HTERT RPE-1 (cell line): ENCODE measurements around the gene TNNT3.

Experiments
- in situ Hi-C: fragments of 300-500 bp; cut with MboI; formaldehyde crosslinking; loops from 4 replicates; pipeline ENCODE4 v1.14.3; 2020; ENCODE audit warnings: low sequenced_read_pairs

The TNNT3 gene

GRCh38 chr11:1949302-1949701 lies 29.8 kb downstream of the TNNT3 start:
- in situ Hi-C loops: no loop called here

GRCh38 chr11:1949922-1950321 lies 30.4 kb downstream of the TNNT3 start:
- in situ Hi-C loops: no loop called here

- in situ Hi-C loops: no loop called here
These were observed 33.4 kb downstream of the TNNT3 start for GRCh38 chr11:1952806-1953482.

- in situ Hi-C loops: no loop called here
These were observed 34.2 kb downstream of the TNNT3 start for GRCh38 chr11:1953489-1954266.

GRCh38 chr11:1958367-1958766 lies 38.9 kb downstream of the TNNT3 start:
- in situ Hi-C loops: no loop called here

- in situ Hi-C loops: no loop called here
These were observed 40.3 kb downstream of the TNNT3 start for GRCh38 chr11:1959786-1960185.

GRCh38 chr11:1963864-1964263 lies 44.4 kb downstream of the TNNT3 start:
- in situ Hi-C loops: no loop called here

- in situ Hi-C loops: no loop called here
These were observed 44.8 kb downstream of the TNNT3 start for GRCh38 chr11:1964348-1964747.

GRCh38 chr11:1964955-1965354 lies 45.5 kb downstream of the TNNT3 start:
- in situ Hi-C loops: no loop called here

- in situ Hi-C loops: no loop called here
These were observed 47.0 kb downstream of the TNNT3 start for GRCh38 chr11:1966531-1966930.

- in situ Hi-C loops: no loop called here
These were observed 48.2 kb downstream of the TNNT3 start for GRCh38 chr11:1967641-1968225.

GRCh38 chr11:1968454-1969002 lies 49.0 kb downstream of the TNNT3 start:
- in situ Hi-C loops: no loop called here

GRCh38 chr11:1969035-1969434 lies 49.5 kb downstream of the TNNT3 start:
- in situ Hi-C loops: no loop called here

- in situ Hi-C loops: no loop called here
These were observed 50.3 kb downstream of the TNNT3 start for GRCh38 chr11:1969776-1970175.

GRCh38 chr11:1970956-1971355 lies 51.5 kb downstream of the TNNT3 start:
- in situ Hi-C loops: no loop called here

- in situ Hi-C loops: no loop called here
These were observed 55.7 kb downstream of the TNNT3 start for GRCh38 chr11:1975185-1975584.

GRCh38 chr11:1978720-1979473 lies 59.4 kb downstream of the TNNT3 start:
- in situ Hi-C loops: no loop called here

GRCh38 chr11:1979607-1980006 lies 60.1 kb downstream of the TNNT3 start:
- in situ Hi-C loops: no loop called here

- in situ Hi-C loops: no loop called here
These were observed 63.5 kb downstream of the TNNT3 start for GRCh38 chr11:1982873-1983600.

GRCh38 chr11:1983601-1983961 lies 64.1 kb downstream of the TNNT3 start:
- in situ Hi-C loops: no loop called here

- in situ Hi-C loops: no loop called here
These were observed 67.5 kb downstream of the TNNT3 start for GRCh38 chr11:1987024-1987423.
